NCI-H1436 treated with DMSO at 0.1 percent for 48 hours (cell line): ENCODE measurements around the gene ZNF766.
"Not testable (repeated sequence)": the region's sequence is repeated elsewhere in the genome, so short reads cannot be mapped to it uniquely, and the experiment has no call there.

Experiments used
- DNase-seq: peaks from one replicate; lab custom pipeline; 2025; lab: John Stamatoyannopoulos, UW

The ZNF766 gene

DNA sequence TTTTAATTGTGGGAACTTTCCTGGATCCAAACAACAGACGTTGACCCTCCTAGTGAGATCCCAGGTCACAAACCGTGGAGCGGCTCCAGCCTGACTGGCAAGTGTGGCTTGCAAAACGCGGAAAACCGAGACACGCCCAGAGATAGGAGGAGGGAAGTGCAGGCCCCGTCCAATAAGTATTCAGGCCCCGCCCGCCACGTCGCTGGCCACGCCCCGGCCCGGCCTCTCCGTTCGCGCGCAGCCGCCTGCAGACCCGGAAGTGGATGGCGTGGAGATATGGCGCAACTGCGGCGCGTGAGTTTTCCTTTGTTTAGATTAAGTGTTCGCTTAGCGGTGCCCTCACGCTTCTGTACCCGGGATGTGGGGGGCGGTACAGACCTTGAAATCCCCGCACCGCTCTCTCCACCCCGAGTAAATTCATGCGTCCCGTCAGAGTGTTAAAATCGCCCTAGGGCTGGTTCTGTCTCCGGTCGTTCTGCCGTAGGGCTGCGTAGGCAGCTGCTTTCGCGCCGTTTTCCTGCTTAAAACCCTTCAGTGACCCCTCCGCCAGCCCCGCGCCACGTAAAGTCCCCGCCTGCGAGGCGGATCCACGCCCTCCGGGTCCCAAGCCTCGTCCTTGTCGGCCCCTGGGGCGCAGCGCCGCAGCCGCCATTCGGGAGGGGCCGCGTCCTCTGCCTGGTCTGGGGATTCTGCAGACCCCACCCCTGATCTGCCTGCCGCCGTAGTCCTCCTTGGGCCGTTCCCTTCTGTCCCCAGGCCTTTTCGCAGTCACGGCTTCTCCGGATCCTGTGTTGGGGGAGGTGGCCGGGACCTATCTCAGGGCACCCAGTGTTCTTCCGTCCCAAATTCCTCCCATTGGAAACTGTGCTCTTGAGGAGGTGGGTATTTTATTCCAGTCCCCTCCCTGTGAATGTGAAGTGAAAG, at the start of gene ZNF766:
Gene ZNF766 (plus strand): TSS at position 250 of the 924 bp plus-strand sequence. CDS start 27 bp downstream, at position 277.
- peak; percentile 93 for DNase-seq

DNA sequence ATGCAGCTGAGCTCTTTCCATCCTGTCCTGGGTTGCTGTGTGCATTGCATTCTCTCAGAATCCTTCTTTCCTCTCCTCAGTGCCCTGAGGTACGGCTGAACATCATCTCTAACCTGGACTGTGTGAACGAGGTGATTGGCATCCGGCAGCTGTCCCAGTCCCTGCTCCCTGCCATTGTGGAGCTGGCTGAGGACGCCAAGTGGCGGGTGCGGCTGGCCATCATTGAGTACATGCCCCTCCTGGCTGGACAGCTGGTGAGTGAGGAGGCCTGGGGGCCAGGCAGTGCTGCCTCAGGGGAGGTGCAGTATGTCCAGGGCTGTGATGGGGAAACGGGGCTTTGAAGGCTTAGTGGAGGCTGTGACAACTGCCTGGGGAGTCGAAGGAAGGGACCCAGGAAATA, 49.8 kb upstream of the ZNF766 start:
- DNase-seq: no peak

DNA sequence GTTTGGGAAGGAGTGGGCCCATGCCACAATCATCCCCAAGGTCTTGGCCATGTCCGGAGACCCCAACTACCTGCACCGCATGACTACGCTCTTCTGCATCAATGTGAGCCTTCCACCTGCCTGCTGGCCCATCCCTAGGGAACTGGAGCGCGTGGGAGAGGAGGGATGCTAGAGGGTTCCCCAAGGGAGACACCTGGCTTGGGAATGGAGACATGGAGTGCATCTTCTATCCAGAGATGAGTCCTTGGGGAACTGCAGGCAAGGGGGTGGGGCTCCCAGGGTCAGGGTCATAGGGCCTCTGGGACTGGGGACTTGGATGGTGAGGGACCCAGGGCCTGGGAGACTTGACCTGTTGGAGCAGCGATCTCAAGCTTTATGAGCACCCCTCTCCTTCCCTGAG, 48.4 kb upstream of the ZNF766 start:
- no peak for DNase-seq

DNA sequence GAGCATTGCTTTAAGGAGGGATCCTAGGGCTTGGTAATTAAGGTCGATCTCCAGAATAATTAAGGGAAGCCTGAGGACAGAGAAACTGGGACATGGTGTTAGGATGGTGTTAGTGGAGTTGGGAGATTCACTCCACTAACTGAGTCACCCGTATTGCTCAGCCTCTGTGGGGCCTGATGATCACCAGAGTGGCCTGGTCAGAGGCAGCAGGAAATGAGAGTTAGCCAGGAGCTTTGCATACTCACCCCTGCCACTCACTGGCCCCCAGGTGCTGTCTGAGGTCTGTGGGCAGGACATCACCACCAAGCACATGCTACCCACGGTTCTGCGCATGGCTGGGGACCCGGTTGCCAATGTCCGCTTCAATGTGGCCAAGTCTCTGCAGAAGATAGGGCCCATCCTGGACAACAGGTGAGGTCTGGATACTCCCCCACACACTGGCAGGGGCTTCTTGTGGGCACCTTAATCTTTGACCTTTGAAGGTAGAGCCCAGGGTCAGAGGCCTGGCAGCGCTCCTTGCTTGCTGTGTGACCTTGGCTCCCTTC, 47.5 kb upstream of the ZNF766 start:
- no peak for DNase-seq

DNA sequence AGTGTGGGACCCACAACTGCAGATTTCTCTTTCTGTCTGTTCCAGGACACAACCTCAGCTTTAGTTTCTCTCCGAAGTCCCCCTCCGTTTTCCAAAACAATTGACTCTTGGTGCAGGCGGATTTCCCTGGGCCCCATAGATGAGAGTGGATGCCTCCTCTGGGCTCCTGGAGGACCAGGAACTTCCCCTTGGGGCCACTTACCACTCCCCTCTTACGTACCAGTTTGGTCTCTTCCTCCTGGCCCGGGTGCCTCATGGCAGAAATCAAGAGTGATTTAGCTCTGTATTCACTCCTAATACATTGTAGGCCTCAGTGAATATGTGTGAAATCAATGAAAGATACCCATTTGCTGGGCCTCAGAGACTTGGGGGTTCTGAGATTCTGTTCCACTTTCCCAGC, 45.2 kb upstream of the ZNF766 start:
- DNase-seq: no peak

DNA sequence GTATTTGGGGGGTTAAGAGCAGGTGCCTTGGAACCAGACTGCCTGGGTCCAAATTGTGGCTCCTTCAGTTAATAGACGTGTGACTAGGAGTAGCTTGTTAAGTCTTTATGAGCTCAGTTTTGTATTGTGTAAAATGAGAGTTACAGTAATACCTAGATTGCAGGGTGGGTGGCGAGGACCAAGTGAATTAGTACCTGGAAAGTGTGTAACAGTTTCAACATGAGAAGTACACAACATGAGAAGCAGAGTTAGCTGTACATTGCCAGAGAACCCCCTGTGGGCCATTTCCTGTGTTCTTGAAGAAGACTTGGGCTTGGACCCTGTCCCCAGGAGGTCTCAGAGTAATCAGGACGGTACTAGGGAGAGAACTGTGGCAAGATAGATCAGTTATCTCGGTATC, 42.7 kb upstream of the ZNF766 start:
- no peak for DNase-seq

DNA sequence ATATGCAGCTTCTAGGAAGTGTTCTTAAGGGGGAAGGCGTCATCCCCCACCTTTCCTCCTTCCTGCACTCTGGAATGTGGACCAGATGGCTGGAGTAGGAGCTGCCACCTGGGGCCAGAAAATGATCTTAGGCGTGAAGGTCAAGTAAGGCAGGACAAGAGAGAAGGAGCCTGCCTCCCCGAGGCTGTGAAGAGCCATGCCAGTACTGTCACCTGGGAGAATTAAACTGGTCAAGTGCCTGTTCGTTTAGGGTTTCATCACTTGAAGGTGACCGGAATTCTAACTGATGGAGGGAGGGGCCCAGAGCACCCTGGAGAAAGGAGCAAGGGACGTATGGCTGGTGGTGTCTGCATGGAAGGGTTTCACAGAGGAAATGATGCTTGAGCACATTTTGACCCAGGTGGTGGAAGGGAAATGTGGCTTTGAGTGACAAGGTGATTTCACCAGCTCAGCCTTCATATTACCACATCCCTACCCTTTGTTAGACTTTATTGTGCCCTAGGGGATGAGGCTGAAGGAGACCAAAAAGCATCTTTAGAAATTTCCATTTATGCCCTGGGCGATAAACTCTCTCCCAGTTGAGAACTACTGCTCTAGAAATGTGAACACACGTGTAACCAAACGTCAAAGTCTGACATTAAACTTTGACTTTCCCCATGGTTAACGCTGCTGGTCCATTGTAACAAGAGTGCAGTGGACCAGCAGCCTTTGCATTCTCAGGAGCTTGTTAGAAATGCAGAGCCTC, 42.0 kb upstream of the ZNF766 start:
- DNase-seq: no peak

DNA sequence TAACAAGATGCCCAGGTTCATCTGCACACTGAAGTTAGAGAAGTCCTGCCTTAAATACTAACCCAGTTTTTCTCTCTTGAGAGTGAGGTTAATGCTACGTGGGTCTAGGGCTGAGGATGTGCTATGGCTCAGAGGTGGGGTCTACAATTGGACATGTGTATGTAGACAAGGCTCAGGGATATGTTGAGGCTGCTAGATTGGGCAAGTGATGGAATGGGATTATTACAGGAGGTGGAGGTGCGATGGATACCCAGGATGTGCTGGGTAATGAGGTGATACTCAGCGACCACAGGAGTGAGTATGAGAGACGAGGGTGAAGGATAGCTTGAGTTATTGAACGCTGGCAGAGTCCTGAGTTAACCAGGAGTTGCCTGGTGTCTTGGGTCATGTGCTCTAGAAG, 41.4 kb upstream of the ZNF766 start:
- no peak for DNase-seq

DNA sequence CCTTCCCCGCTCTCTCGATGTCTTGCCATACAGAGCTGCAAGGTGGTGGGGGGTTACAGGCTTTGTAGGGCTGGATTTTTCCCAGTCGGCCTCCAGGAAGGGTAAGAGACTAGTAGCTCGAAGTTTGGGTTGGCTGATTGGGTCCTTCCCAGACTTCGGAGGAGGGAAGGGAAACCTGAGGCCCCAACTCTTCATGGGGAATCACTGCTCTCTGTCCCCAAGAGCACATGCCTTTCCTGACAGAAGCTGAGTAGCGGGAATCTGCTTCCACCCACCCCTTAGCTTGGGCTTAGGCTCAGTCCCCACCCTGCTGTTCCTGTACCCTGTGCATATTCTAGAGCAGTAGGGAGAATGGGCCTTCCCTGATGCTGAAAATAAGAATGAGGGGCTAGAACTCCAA, 39.9 kb upstream of the ZNF766 start:
- DNase-seq: no peak

DNA sequence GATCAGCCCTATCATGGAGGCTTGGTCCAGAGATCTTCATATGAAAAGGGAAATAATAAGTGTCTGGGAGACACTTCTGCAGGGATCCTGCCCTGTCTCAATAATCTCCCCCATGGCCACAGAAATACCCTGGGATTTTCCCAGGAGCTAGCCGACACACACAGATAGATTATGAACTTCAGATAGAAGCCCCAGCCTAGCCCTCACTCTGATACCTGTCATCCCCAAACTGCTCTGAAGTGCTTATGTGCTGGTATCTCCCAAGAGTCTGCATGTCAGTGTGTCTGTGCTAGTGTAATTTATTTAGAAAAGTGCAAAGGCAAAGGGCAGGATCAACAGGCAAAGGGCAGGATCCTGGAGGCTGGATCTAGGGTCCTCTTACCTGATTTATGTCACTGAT, 38.7 kb upstream of the ZNF766 start:
- DNase-seq: no peak

DNA sequence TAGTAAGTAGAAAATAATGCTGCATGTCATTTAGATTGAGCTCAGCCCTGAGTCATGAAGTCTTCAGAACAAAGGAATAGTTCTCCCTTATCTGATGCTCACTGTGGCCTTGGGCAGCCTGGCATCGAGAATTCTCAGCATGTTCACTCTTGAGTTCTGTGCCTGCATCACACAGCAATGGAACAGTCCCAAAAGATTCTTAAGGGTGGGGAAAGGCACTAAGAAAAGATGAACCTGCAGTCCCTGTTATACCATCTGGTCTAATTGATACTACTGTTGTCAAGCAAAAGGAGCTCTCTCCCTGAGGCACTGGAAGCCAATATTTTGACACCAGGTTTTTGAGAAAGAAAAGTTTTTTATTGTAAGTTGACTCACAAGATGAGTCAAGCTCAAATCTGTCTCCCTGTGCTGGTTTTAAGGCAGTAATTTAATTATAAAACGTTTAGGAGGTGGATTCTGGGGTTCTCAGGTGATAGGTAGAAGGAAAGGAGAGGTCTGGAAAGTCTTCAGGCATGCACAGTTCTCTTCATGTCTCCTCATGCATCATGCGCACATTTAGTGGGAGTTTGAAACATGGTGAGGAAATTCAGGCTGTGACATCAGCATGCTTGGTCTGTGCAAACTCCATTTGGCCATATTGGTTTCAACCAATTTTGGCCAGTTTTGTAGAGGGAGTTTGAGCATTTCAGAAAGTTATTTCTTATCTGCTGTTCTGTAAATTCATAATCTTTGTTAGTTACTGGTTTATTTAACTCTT, 38.1 kb upstream of the ZNF766 start:
- DNase-seq: no peak

DNA sequence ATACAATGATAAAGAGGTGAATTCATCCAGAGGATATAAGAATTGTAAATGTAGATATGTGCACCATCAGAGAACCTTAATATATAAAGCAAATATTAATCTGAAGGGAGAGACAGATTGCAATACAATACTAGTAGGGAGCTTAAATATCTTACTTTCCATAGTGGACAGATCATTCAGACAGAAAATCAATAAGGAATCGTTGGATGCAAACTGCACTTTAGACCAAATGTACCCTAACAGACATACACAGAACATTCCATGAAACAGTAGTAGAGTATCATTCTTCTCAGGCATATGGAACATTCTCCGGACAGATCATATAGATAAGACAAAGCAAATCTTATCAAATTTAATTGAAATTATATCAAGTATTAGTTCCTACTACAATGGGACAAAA, 35.0 kb upstream of the ZNF766 start:
- no peak for DNase-seq

DNA sequence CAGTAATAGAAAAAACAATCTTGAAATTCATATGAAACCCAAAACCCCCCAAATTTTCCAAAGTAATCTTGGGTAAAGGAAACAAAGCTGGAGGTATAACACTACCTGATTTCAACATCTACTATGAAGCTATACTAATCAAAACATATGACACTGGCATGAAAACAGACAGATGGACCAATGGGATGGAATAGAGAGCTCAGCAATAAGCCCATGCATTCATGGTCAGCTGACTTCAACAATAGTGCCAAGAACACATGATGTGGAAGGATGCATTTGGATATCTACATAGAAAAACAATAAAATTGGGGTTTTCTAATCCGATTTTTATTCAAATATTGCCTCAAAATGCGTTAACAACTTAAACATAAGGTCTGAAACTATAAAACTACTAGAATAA, 32.2 kb upstream of the ZNF766 start:
- no peak for DNase-seq

DNA sequence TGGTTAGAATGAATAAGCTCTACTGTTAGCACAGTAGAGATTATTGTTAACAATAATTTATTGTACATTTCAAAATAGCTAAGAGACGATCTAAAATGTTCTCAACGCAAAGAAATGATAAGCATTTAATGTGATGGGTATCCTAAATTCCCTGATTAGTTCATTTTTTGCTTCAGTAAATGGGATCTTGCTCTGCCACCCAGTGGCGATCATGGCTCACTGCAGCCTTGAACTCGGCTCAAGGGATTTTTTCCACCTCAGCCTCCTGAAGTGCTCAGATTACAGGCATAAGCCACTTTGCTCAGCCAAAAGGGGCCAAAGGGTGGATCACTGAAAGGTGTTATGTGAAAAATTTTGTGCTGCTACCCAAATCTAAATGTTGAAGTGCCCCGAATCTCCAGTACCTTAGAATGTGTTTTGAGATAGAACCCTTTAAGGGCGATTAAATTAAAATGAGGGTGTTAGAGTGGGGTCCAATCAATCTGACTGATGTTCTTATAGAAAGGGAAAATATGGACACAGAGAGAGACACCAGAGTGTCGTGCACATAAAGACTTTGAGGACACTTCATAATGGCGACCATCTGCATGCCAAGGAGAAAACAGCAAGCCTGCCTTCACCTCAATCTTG, 31.5 kb upstream of the ZNF766 start:
- DNase-seq: no peak

DNA sequence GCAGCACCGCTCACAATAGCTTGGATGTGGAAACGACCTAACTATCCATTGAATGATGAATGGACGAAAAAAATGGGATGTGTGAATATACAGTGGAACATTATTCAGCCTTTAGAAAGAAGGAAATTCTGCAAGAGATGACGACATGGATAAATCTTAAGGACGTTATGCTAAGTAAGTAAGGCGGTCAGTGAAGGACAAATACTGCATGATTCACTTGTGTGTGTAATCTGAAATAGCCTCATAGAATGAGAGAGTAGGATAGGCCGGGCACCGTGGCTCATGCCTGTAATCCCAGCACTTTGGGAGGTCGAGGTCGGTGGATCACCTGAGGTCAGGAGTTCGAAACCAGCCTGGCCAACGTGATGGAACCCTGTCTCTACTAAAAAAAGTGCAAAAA, 25.4 kb upstream of the ZNF766 start:
- no peak for DNase-seq

DNA sequence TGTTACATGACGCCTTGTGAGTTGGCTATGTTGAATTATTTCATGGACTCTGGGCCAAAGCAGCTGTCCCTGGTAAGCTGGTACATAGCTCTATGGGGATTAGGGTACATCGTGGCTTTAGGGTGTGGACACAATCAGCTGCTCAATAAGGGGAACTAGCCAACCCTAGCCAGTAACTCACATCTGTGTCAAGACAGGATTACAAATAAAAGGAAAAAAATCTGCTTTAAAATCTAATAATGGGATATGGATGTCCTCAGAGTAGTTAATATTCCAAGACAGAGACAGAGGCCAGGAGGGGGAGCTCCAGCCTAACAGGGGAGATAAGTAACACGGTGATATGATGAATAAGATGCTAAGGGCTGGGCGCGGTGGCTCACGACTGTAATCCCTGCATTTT, 21.1 kb upstream of the ZNF766 start:
- peak; percentile 18 for DNase-seq

DNA sequence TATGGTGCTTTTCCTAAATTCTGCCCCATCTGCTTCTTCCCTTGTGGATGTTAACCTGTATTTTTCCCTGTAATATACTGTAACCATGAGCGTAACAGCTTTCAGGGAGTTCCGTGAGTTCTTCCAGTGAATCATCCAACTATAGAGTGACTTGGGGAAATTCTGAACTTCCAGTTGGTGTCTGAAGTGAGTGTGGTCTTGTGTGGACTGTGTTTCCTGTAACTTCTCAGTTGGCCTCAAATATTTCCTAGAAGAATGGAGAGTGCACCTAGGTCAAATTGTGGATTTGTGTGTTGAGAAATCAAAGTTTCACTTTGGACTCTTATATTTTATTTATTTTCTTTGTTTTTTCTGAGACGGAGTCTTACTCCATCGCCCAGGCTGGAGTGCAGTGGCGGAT, 11.0 kb upstream of the ZNF766 start:
- no peak for DNase-seq

DNA sequence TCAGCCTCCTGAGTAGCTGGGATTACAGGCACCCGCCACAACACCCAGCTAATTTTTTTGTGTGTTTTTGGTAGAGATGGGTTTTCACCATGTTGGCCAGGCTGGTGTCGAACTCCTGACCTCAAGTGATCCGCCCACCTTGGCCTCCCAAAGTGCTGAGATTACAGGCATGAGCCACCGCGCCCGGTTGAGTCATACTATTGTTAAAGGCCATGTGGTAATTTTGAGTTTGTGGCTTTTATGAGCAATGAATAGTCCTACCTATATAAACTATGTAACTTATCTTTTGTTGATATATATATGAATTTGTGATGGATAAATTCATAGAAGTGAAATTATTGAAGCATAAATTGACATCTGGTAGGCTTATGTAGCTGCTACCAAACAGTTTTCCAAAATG, 3.8 kb upstream of the ZNF766 start:
- DNase-seq: not testable (repeated sequence)

DNA sequence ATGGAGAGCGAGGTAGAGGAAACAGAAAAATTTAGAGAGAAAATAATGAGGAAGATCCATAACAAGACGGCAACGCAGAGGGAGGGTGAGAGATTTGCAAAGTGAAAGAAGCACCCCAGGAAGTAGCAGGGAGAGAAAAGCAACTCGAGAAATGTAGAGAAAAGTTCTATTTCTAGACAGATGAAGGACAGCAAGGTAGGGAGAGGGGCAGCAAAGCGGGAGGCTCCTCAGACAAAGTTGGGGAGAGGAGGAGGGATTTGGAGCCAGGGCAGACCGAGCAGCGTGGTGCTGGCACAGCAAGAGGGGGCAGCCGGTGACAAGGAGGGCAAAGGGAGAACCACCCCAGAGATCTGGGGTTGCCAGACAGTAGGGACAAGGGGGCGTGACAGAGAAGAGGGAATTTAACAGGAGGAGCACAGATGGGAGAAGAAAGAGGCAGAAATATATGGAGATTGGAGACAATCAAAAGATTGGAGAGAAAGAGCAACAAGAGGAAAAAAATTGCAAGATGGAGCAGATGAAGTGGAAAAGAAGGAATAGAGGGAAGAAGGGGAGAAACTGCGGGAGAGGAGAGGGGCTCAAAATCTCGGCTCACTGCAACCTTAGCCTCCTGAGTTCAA, 989 bp downstream of the ZNF766 start:
- DNase-seq: no peak

DNA sequence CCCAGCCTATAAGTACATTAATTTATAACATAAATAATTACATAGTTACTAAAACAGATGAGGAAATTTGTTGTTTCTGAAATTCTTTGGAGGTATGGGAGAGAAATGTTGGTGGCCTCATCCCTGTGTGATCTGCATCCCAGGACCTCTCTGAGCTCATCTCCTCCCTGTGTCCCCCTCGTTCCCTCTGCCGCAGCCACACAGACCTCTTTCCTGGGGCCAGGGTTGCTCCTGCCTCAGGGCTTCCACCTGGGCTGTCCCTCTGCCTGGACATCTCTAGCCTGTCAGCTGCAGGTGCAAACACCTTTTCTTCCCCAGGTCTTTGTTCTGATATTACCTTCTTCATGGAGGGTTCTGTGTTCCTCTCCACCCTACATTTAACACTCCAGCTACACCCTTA, 3.9 kb downstream of the ZNF766 start:
- DNase-seq: no peak

DNA sequence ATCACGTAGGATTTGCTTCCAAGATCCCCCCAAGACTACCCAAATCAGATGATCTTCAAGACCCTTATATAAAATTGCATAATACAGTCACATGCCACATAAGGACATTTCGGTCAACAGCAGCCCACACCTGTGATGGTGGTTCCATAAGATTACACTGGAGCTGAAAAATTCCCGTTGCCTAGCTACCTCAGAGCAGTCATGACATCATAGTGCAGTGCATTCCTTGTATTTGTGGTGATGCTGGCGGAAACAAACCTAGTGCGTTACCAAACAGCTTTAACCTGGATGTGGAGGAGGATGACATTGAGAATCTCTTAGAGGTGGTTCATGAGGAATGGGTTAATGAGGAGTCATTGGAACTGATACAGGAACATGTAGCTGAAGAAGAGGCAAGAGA, 4.8 kb downstream of the ZNF766 start:
- no peak for DNase-seq
